Pancreas (tissue), 10 donors: ENCODE results near the gene STK17A. TPM values are rescaled to one million over a fixed set of nuclear protein-coding genes. Genes with fewer than 3 reads are reported as not detected.

ENCODE experiments used
- ATAC-seq, 4 donors: fragments of 200-7000 bp; cut with Tn5 transposase; one replicate each; pipeline versions ENCODE4 v1.8.0 to v1.9.1; 2020; ENCODE audit warnings: mild to moderate bottlenecking in 4 of 4, moderate library complexity in 4 of 4
- DNase-seq, 6 donors: peaks; one replicate each; pipeline ENCODE4 v3.0.0-alpha.2; 2020
- FAIRE-seq: peaks from 2 replicates; lab custom pipeline; 2012; peaks lifted over from hg19 to GRCh38; lab: Jason Lieb, UNC
- H3K27ac ChIP-seq, 4 donors: fragments of 200-600 bp; sonication (generic); 1 replicate in 3 of 4; 2 replicates in 1 of 4; pipeline versions ENCODE4 v1.5.0 to v1.8.0; 2020
- H3K27me3 ChIP-seq, 4 donors: fragments of 200-600 bp; one replicate each; pipeline ENCODE4 v1.8.0; 2021
- H3K36me3 ChIP-seq, 3 donors: fragments of 200-600 bp; sonication (generic) in 1 of 3; one replicate each; pipeline versions ENCODE4 v1.5.0 to v1.8.0; 2020 to 2021
- H3K4me1 ChIP-seq, 3 donors: fragments of 200-600 bp; one replicate each; pipeline ENCODE4 v1.8.0; 2021
- H3K4me3 ChIP-seq, 4 donors: fragments of 200-600 bp; sonication (generic) in 2 of 4; one replicate each; pipeline versions ENCODE4 v1.5.0 to v1.8.0; 2020 to 2021
- H3K9me3 ChIP-seq, 4 donors: fragments of 200-600 bp; one replicate each; pipeline ENCODE4 v1.8.0; 2021
- WGBS, 2 donors: extraction: QIAGEN DNeasy Blood & Tissue Kit; methylation state at CpG; one replicate each; pipeline ENCODE4 v1.1.7; 2013; 5-methylcytosine and 5-hydroxymethylcytosine counted together
- intact Hi-C, 3 donors: fragments of 100-400 bp; cut with DNase I; formaldehyde crosslinking; loops; one replicate each; pipeline versions ENCODE4 v1.11.1 to v1.14.2; 2022
- polyA plus RNA-seq, 2 donors: library from polyadenylated mRNA; stranded (reverse); fragments of 200-250 nt; gene quantifications; one replicate each; pipeline ENCODE4 v1.2.3, GENCODE V29; 2013
- total RNA-seq, 6 donors: library from RNA; stranded (reverse); fragmentation: NEBNext Ultra II Directional in 4 of 6; extraction: Animal tissue kit (Norgen Biotek cat#: 25700) in 4 of 6; gene quantifications; one replicate each; pipeline versions ENCODE4 v1.2.1 to v1.2.4, GENCODE V29; 2021 to 2023
- TF ChIP-seq, protein P1 (sequence below), 4 donors: fragments of 200-600 bp; sonication (generic) in 3 of 4; IDR thresholded peaks; one replicate each; pipeline versions ENCODE4 v1.5.0 to v1.8.0; 2021; ENCODE audit warnings: antibody characterized with exemption in 4 of 4
- donor health status: healthy with polysubstance abuse.
- donor health status: DM: no; HTN: no; CAD: no; lungs with moderate emphysema.
- donor health status: DM: no; HTN: no; CAD: no.
- donor health status: control.
- donor health status: control.
- donor health status: Bipolar disorder and iron deficiency.
- donor health status: DM: yes; HTN: yes; CAD: no.
- donor health status: DM: no; HTN: no; CAD: no.
- donor health status: DM: no; HTN: no; CAD: no.
- donor health status: DM: yes; HTN: yes; CAD: no.

STK17A gene
- total and polyA plus RNA-seq, 8 donors, result 7.0 to 19.3 (median 11.2) TPM

DNA sequence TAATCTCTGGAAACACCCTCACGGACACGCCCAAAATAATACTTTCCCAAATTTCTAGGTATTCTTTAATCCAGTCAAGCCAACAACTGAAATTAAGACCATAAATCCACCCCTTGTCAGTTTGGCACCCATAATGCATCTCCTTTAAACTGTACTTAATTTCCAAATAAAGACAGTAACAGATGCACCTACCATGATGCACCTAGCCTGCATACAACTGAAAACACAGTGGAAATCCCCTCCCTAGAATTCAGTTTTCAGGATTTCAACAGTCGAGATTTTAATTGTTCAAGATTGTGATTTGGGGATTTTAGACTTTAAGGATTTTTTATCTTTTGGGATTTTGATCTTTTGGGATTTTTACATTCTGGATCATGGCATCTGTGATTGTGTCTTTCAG lies 17.1 kb downstream of the STK17A start:
- WGBS, 2 donors, result 91 to 96% methylated on average over 3 of the region's 3 CpGs
- TF ChIP-seq, protein P1, sequence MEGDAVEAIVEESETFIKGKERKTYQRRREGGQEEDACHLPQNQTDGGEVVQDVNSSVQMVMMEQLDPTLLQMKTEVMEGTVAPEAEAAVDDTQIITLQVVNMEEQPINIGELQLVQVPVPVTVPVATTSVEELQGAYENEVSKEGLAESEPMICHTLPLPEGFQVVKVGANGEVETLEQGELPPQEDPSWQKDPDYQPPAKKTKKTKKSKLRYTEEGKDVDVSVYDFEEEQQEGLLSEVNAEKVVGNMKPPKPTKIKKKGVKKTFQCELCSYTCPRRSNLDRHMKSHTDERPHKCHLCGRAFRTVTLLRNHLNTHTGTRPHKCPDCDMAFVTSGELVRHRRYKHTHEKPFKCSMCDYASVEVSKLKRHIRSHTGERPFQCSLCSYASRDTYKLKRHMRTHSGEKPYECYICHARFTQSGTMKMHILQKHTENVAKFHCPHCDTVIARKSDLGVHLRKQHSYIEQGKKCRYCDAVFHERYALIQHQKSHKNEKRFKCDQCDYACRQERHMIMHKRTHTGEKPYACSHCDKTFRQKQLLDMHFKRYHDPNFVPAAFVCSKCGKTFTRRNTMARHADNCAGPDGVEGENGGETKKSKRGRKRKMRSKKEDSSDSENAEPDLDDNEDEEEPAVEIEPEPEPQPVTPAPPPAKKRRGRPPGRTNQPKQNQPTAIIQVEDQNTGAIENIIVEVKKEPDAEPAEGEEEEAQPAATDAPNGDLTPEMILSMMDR (IDR thresholded peaks at IDR 0.05), result no peak
- intact Hi-C loops, result no loop called here
- no peaks in the 10 kb centered on the region for H3K4me1 ChIP-seq
- FAIRE-seq, result no peak
- peaks cover 0 to 23% (median 0%) of the 10 kb centered on the region in 3 donors for H3K36me3 ChIP-seq
- no peak overlapping the region for H3K27ac ChIP-seq
- no peak for DNase-seq
- ATAC-seq, result no peak
- H3K27me3 ChIP-seq, result no peaks in the 10 kb centered on the region
- no peaks in the 10 kb centered on the region for H3K9me3 ChIP-seq
- no peak overlapping the region for H3K4me3 ChIP-seq

DNA sequence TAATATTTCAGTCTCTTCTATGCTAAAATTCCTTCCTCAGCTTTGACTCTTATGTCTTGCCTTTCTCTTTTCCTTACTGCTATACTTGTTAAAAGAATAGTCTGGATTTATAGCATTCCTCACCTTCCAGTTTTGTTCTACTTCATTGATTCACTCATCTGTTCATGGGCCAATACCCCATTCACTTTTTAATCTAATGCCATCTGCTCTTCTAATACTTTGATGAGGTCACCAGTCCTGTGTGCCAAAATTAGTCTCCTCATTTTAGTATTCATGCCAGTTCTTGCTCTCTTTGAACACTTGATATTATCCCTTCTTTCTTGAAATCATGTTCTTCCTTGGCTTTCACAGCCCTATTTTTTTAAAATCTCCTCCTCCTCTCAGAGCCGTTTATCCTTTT lies 19.3 kb downstream of the STK17A start:
- ATAC-seq, result no peak
- intact Hi-C loops, result no loop called here
- Histone ChIP-seq H3K27me3 (no peaks in the 10 kb centered on the region), H3K4me3 (no peak overlapping the region), H3K36me3 (peaks cover 0 to 11% (median 0%) of the 10 kb centered on the region in 3 donors), H3K9me3 (no peaks in the 10 kb centered on the region), H3K4me1 (no peaks in the 10 kb centered on the region), H3K27ac (no peak overlapping the region)
- no peak for FAIRE-seq
- 63 to 78% methylated on average over 1 of the region's 1 CpG for WGBS, 2 donors
- TF ChIP-seq, protein P1 (IDR thresholded peaks at IDR 0.05), result no peak
- DNase-seq, result no peak

DNA sequence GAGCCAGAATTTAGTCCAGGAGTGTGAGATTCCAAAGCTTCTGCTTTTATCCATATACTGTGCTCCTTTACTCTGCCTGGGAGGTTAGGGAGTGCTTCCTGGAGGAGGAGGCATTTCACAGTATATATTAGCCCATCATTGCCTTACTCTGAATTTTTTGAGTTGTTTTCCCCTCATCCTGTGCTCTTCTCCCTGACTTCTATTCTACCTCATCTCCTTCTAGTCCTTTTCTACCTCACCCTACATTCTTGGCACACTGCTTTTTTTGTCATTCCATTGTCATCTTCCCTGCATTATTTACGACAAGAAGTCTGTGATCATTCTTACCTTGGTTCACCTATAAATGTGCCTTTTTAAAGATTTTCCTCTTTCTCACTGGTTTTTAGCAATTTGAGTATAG lies 21.3 kb downstream of the STK17A start:
- no peaks in the 10 kb centered on the region for H3K9me3 ChIP-seq
- intact Hi-C loops, result no loop called here
- no peak overlapping the region for H3K4me3 ChIP-seq
- H3K36me3 ChIP-seq, result peaks cover 0 to 4% (median 0%) of the 10 kb centered on the region in 3 donors
- DNase-seq, result no peak
- H3K27me3 ChIP-seq, result no peaks in the 10 kb centered on the region
- no peak overlapping the region for H3K27ac ChIP-seq
- ATAC-seq, result no peak
- no peak for FAIRE-seq
- no peaks in the 10 kb centered on the region for H3K4me1 ChIP-seq
- TF ChIP-seq, protein P1 (IDR thresholded peaks at IDR 0.05), result no peak
- 94 to 95% methylated on average over 1 of the region's 1 CpG for WGBS, 2 donors

DNA sequence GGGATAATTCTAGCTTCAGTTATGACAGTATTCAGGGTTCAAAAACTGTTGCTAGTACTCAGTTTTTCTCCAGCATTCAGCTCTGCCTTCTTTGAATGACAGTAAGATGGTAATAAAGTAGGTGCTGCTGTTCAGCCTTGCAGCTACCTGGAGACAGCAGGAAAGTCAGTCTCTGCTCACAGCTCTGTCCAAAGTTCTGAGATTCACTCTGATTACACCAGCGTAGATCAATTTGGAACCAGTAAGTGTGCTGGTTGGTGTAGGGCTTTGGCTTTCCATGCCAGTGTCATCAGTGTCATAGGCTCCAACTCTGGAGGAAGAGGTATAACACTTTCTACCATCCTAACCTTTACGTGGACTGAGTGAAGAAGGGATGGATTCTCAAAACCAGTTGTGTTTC lies 26.2 kb downstream of the STK17A start:
- Histone ChIP-seq H3K27ac (no peak overlapping the region), H3K4me3 (no peak overlapping the region), H3K4me1 (peaks cover 0 to under 1% (median 0%) of the 10 kb centered on the region in 3 donors), H3K27me3 (no peaks in the 10 kb centered on the region), H3K9me3 (no peaks in the 10 kb centered on the region), H3K36me3 (peaks cover 0 to 10% (median 0%) of the 10 kb centered on the region in 3 donors)
- no peak for ATAC-seq
- 94% methylated on average over 2 of the region's 2 CpGs for WGBS, 2 donors
- no peak for DNase-seq
- FAIRE-seq, result no peak
- TF ChIP-seq, protein P1 (IDR thresholded peaks at IDR 0.05), result no peak
- intact Hi-C loops, result no loop called here

DNA sequence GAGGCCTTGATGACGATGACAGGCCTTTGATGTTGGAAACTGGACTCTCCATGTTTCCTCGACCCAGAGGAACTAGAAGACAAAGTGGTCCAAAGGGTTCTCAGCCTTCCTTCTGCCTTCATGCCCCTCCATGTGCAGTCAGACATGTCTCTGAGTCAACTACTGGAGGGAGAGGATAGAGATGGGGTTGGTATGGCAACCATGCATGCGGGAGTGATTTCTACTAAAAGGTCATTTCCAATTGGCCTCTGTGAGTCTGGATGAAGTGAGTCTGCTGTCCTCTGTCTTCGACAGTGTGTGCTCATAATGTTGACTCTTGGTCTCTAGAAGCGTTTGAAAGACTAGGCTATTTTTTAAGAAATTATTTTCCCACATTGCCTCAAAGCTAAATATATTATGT lies 29.2 kb downstream of the STK17A start:
- WGBS, 2 donors, result 85 to 92% methylated on average over 5 of the region's 5 CpGs
- Histone ChIP-seq H3K27me3 (no peaks in the 10 kb centered on the region), H3K4me1 (peaks cover 0 to 4% (median 0%) of the 10 kb centered on the region in 3 donors), H3K36me3 (peaks cover 0 to 10% (median 0%) of the 10 kb centered on the region in 3 donors), H3K27ac (no peak overlapping the region), H3K9me3 (no peaks in the 10 kb centered on the region), H3K4me3 (no peak overlapping the region)
- DNase-seq (no peak), FAIRE-seq (no peak), ATAC-seq (no peak)
- intact Hi-C loops, result no loop called here
- TF ChIP-seq, protein P1 (IDR thresholded peaks at IDR 0.05), result no peak
